Parathyroid adenoma (tissue), 2 donors: ENCODE measurements around the gene ZNF804A.

ENCODE experiments used
- H2AFZ ChIP-seq: fragments of 300-600 bp; sonication (generic); one replicate; pipeline ENCODE4 v1.7.0; 2017; ENCODE audit warnings: antibody characterized with exemption, mild to moderate bottlenecking
- H3K27ac ChIP-seq: fragments of 300-600 bp; sonication (generic); one replicate; pipeline ENCODE4 v1.7.0; 2017
- H3K27me3 ChIP-seq: fragments of 300-600 bp; sonication (generic); one replicate; pipeline ENCODE4 v1.7.0; 2017; ENCODE audit warnings: low read length; ENCODE audit not compliant: control insufficient read depth, insufficient read depth
- H3K36me3 ChIP-seq: fragments of 300-600 bp; sonication (generic); one replicate; pipeline ENCODE4 v1.7.0; 2017; ENCODE audit warnings: low read length; ENCODE audit not compliant: control insufficient read depth, insufficient read depth
- H3K4me1 ChIP-seq: fragments of 300-600 bp; sonication (generic); one replicate; pipeline ENCODE4 v1.7.0; 2017; ENCODE audit warnings: control low read depth
- H3K4me2 ChIP-seq: fragments of 300-600 bp; sonication (generic); one replicate; pipeline ENCODE4 v1.7.0; 2017; ENCODE audit warnings: low read length
- H3K4me3 ChIP-seq: fragments of 300-600 bp; sonication (generic); one replicate; pipeline ENCODE4 v1.7.0; 2017; ENCODE audit warnings: low read depth, low read length
- H3K79me2 ChIP-seq: fragments of 300-600 bp; sonication (generic); one replicate; pipeline ENCODE4 v1.7.0; 2017; ENCODE audit warnings: control low read depth
- H3K9ac ChIP-seq: fragments of 300-600 bp; sonication (generic); one replicate; pipeline ENCODE4 v1.7.0; 2017; ENCODE audit warnings: mild to moderate bottlenecking
- H3K9me3 ChIP-seq: fragments of 300-600 bp; sonication (generic); one replicate; pipeline ENCODE4 v1.7.0; 2017; ENCODE audit warnings: low read length; ENCODE audit not compliant: control insufficient read depth
- CTCF ChIP-seq: fragments of 300-600 bp; sonication (generic); IDR thresholded peaks from one replicate; pipeline ENCODE4 v1.7.0; 2017; ENCODE audit warnings: antibody characterized with exemption, mild to moderate bottlenecking
- donor health status: primary hyperparathyroidism.

The ZNF804A gene

DNA sequence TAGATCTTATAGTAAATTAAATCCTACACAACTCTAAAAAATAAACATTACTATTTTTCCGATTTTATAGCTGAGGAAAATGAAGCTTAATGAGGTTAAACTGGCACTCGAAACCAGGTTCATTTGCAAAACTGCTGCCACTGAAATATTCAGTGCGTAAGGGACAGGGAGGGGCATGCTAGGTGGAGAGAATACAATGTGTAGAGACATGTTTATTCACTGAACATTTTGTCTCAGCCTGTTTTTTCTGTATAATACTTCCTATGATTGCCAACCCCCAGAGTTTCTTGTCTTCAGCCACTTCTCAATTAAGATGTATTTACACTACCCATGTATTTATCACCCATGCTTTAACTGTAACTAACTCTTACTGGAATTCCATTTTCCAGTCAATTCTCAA lies 31.6 kb upstream of the ZNF804A start:
- H3K4me1 ChIP-seq = no peaks in the 10 kb centered on the region
- no peaks in the 10 kb centered on the region for H3K36me3 ChIP-seq
- H3K79me2 ChIP-seq = no peaks in the 10 kb centered on the region
- H2AFZ ChIP-seq = no peak overlapping the region
- no peak overlapping the region for H3K4me2 ChIP-seq
- no peak for TF ChIP-seq CTCF
- no peaks in the 10 kb centered on the region for H3K9me3 ChIP-seq
- no peak overlapping the region for H3K4me3 ChIP-seq
- H3K9ac ChIP-seq = no peak overlapping the region
- no peak overlapping the region for H3K27ac ChIP-seq
- no peaks in the 10 kb centered on the region for H3K27me3 ChIP-seq

DNA sequence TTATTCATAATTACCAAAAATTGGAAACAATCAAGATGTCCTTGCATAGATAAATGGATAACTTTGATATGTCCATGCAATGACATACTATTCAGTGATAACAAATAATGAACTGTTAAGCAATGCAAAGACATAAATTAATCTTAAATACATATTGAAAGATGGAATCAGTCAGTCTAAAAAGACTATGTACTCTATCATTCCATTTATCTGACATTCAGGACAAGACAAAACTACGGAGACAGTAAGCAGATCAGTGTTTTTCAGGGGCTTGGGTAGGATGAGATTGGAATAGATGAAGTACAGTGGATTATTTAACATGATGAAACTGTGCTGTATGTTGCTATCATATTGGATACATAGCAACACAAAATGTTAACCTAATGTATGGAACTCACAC lies 21.3 kb upstream of the ZNF804A start:
- Histone ChIP-seq H3K9ac (no peak overlapping the region), H2AFZ (no peak overlapping the region), H3K4me3 (no peak overlapping the region), H3K4me1 (no peaks in the 10 kb centered on the region), H3K36me3 (no peaks in the 10 kb centered on the region), H3K4me2 (no peak overlapping the region), H3K27me3 (no peaks in the 10 kb centered on the region), H3K27ac (no peak overlapping the region), H3K79me2 (no peaks in the 10 kb centered on the region), H3K9me3 (no peaks in the 10 kb centered on the region)
- no peak for TF ChIP-seq CTCF

- no peaks in the 10 kb centered on the region for H3K4me1 ChIP-seq
- H3K9ac ChIP-seq = no peak overlapping the region
- H3K27me3 ChIP-seq = no peaks in the 10 kb centered on the region
- no peaks in the 10 kb centered on the region for H3K79me2 ChIP-seq
- H2AFZ ChIP-seq = no peak overlapping the region
- no peaks in the 10 kb centered on the region for H3K9me3 ChIP-seq
- no peak overlapping the region for H3K27ac ChIP-seq
- H3K4me3 ChIP-seq = no peak overlapping the region
- H3K36me3 ChIP-seq = no peaks in the 10 kb centered on the region
- TF ChIP-seq CTCF = no peak
- H3K4me2 ChIP-seq = no peak overlapping the region
Measured at GRCh38 chr2:184577743-184578142, 20.6 kb upstream of the ZNF804A start.

GRCh38 chr2:184579226-184579625 lies 19.1 kb upstream of the ZNF804A start:
- H3K27ac ChIP-seq = no peak overlapping the region
- no peaks in the 10 kb centered on the region for H3K36me3 ChIP-seq
- no peak overlapping the region for H3K4me2 ChIP-seq
- no peaks in the 10 kb centered on the region for H3K4me1 ChIP-seq
- H3K27me3 ChIP-seq = no peaks in the 10 kb centered on the region
- H3K9ac ChIP-seq = no peak overlapping the region
- H3K4me3 ChIP-seq = no peak overlapping the region
- no peaks in the 10 kb centered on the region for H3K79me2 ChIP-seq
- no peak overlapping the region for H2AFZ ChIP-seq
- no peaks in the 10 kb centered on the region for H3K9me3 ChIP-seq
- TF ChIP-seq CTCF = no peak

DNA sequence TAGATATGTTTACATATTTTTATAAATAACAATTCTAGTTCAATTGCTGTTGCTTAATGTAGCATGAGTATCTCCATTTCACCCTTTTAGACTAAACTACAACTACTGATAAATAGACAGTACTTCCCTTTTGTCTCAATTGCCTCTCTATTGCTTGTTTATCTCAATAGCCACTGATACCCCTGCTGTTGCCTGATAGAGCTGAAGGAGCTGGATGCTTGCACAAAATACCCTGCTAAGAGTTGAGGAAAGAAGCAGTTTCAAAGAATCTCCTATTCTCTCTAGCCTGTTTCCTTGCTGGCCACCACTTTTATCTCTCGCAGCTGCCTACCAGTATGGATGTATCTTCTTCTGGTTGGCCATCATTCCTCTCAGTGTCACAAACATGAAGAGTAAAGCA lies 16.9 kb upstream of the ZNF804A start:
- Histone ChIP-seq H3K4me2 (no peak overlapping the region), H3K4me3 (no peak overlapping the region), H3K9me3 (no peaks in the 10 kb centered on the region), H3K27ac (no peak overlapping the region), H3K27me3 (no peaks in the 10 kb centered on the region), H2AFZ (no peak overlapping the region), H3K4me1 (no peaks in the 10 kb centered on the region), H3K79me2 (no peaks in the 10 kb centered on the region), H3K9ac (no peak overlapping the region), H3K36me3 (no peaks in the 10 kb centered on the region)
- no peak for TF ChIP-seq CTCF
